ENCODE results near the gene CTNND2. TPM values are rescaled to one million over a fixed set of nuclear protein-coding genes. Genes with fewer than 3 reads are reported as not detected.

Gene CTNND2
- total RNA-seq, 4 donors from 2014 or later = 8.3 TPM; not detected in 3

GRCh38 chr5:10981932-10982331 is 922.3 kb downstream of the CTNND2 start:
- TF ChIP-seq, protein P1, sequence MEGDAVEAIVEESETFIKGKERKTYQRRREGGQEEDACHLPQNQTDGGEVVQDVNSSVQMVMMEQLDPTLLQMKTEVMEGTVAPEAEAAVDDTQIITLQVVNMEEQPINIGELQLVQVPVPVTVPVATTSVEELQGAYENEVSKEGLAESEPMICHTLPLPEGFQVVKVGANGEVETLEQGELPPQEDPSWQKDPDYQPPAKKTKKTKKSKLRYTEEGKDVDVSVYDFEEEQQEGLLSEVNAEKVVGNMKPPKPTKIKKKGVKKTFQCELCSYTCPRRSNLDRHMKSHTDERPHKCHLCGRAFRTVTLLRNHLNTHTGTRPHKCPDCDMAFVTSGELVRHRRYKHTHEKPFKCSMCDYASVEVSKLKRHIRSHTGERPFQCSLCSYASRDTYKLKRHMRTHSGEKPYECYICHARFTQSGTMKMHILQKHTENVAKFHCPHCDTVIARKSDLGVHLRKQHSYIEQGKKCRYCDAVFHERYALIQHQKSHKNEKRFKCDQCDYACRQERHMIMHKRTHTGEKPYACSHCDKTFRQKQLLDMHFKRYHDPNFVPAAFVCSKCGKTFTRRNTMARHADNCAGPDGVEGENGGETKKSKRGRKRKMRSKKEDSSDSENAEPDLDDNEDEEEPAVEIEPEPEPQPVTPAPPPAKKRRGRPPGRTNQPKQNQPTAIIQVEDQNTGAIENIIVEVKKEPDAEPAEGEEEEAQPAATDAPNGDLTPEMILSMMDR (IDR thresholded peaks at IDR 0.05; ENCODE audit: low read depth) = no peak

DNA sequence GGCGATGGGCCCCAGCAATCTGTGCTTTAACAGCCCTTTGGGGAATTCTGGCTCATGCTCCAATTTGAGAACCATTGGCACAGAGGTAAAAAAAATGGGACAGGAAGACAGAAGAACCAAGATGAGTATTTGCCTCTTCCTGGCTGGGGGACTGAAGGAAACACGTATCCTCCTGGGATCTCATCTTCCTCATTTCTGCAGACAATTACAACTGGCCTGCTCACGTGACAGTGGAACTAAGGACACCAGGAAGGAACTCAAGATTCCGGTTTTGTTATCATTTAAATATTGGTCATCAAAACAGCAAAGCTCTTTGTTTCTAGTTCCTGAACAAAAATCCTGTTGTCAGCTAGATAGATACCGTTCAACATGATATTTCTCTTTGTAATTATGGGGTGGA is 927.2 kb downstream of the CTNND2 start:
- TF ChIP-seq, protein P1 (IDR thresholded peaks at IDR 0.05; ENCODE audit: low read depth) = no peak

DNA sequence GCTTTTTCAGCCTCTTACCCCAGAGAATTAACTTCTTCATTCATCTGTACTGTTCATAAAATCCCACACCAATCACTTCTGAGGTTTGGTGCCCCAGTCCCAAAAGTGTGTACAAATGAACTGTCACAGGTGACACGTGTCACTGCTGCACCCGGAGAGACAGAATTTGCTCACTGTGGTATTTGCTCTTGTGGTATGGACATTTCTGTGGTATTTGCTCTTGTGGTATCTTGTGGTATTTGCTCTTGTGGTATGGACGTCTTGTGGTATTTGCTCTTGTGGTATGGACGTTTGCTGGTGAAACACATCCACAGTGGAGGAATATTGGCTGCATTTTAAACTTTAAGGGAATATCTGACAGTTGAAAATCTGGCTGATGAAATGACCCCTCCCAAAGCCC is 928.3 kb downstream of the CTNND2 start:
- TF ChIP-seq, protein P1 (IDR thresholded peaks at IDR 0.05; ENCODE audit: low read depth) = no peak

DNA sequence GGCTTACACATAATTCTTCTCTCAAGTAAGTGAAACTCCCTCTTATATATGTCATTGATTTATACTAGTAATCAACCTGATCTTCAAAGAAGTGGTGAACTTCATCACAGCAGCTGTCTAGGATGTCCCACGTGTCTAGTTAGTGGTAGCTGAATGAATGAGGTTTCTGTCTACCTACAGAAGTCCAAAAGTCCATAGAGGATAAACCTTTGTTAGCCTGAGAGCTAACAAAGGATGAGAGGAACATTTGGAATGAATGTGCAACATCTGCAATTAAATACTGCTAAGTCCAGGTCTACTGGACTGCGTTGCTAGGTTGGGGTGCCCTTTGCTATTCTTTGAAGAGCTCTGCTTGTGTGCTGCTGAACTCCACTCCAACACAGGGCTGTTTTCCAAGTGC is 929.4 kb downstream of the CTNND2 start:
- TF ChIP-seq, protein P1 (IDR thresholded peaks at IDR 0.05; ENCODE audit: low read depth) = no peak

- TF ChIP-seq, protein P1 (IDR thresholded peaks at IDR 0.05; ENCODE audit: low read depth) = no peak
These were observed 930.9 kb downstream of the CTNND2 start for GRCh38 chr5:10973316-10973715.

DNA sequence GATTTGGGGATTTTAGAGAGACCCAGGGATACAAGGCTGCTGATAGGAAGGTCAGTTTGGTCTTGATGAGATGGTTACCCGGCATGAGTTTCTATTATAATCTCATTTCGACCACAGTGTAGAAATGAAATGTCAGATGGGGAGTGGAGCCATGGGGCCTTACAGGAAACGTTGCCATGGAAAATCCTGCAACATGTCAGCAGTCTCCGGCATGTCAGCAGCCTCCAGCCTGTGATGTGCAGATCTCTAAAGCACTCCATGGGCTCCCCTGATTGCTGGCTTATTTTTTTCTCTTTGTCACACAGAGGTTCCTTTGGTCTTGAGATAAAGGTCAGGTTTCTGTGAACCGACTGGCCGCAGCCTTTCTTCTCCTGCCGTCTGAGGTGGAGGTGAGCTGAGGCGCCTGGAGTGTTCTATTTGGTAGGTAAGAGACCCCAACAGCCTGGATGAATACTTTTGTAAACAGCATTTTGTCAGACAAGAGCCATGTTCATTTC is 934.5 kb downstream of the CTNND2 start:
- TF ChIP-seq, protein P1 (IDR thresholded peaks at IDR 0.05; ENCODE audit: low read depth) = no peak

DNA sequence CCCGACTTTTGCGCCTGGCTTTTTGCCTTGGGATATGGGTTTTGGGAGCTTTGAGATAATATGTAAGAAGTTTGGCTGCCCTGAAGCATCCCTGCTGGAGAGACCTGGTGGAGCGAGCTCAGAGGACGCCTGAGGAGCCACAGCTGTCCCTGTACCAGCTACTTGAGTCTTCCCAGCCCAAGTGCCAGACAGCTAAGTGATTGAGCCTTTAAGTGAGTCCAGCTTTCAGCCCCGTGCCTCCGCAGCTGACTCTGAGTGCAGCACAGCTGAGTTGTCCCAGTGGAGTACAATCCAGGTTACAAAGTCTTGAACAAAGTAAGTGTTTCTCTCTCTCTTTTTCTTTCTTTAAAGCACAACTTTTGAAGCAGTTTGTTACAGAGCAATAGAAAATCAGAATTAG is 939.4 kb downstream of the CTNND2 start:
- TF ChIP-seq, protein P1 (IDR thresholded peaks at IDR 0.05; ENCODE audit: low read depth) = no peak

All from subcutaneous adipose tissue (tissue), 4 donors.